Gastrocnemius medialis (tissue), 4 donors: ENCODE results near the gene CTU2. TPM values are rescaled to one million over a fixed set of nuclear protein-coding genes. Genes with fewer than 3 reads are reported as not detected.

Experiments used
- ATAC-seq, 2 donors: fragments of 150-250 bp; one replicate each; pipeline ENCODE4 v1.9.1; 2016
- DNase-seq, 2 donors: peaks; one replicate each; pipeline ENCODE4 v3.0.0-alpha.2; 2019
- H3K27ac ChIP-seq, 4 donors: fragments of 200-600 bp; sonication (generic); 1 replicate in 1 of 4; 2 replicates in 3 of 4; pipeline ENCODE4 v1.5.1; 2016 to 2018; ENCODE audit warnings: mild to moderate bottlenecking in 2 of 4, moderate library complexity in 1 of 4
- H3K27me3 ChIP-seq, 3 donors: fragments of 200-600 bp; sonication (generic) in 2 of 3; 1 replicate in 1 of 3; 2 replicates in 2 of 3; pipeline versions ENCODE4 v1.5.1 to v1.6.0; 2016 to 2019; ENCODE audit warnings: mild to moderate bottlenecking in 1 of 3, moderate library complexity in 1 of 3
- H3K36me3 ChIP-seq, 2 donors: fragments of 200-600 bp; sonication (generic) in 1 of 2; one replicate each; pipeline ENCODE4 v1.5.1; 2017 to 2018
- H3K4me1 ChIP-seq, 2 donors: fragments of 200-600 bp; sonication (generic) in 1 of 2; one replicate each; pipeline ENCODE4 v1.5.1; 2016 to 2017; ENCODE audit warnings: mild to moderate bottlenecking in 2 of 2
- H3K4me3 ChIP-seq, 4 donors: fragments of 200-600 bp; sonication (generic) in 3 of 4; 1 replicate in 1 of 4; 2 replicates in 3 of 4; pipeline ENCODE4 v1.5.1; 2016 to 2019; ENCODE audit warnings: mild to moderate bottlenecking in 2 of 4
- H3K9me3 ChIP-seq, 3 donors: fragments of 200-600 bp; sonication (generic) in 2 of 3; 1 replicate in 1 of 3; 2 replicates in 2 of 3; pipeline ENCODE4 v1.5.1; 2016 to 2019
- CTCF ChIP-seq, 5 experiments: fragments of 450-650 bp in 3 of 5; fragments of 200-600 bp in 2 of 5; sonication (generic) in 2 of 5; IDR thresholded peaks in 4 of 5; conservative IDR thresholded peaks in 1 of 5; 1 replicate in 4 of 5; 2 replicates in 1 of 5; pipeline ENCODE4 v1.5.1; 2016 to 2019; ENCODE audit warnings: antibody characterized with exemption in 5 of 5, mild to moderate bottlenecking in 3 of 5, moderate library complexity in 3 of 5
- POLR2A ChIP-seq, 2 donors: fragments of 450-650 bp; IDR thresholded peaks; one replicate each; pipeline ENCODE4 v1.6.1; 2017; ENCODE audit warnings: antibody characterized with exemption in 2 of 2, mild to moderate bottlenecking in 2 of 2, moderate library complexity in 2 of 2
- in situ Hi-C, 4 donors: fragments of 200-750 bp; cut with MboI; loops; one replicate each; pipeline versions ENCODE4 v1.15.0 to v1.8.0; 2017; ENCODE audit warnings: low sequenced_read_pairs in 4 of 4
- intact Hi-C: fragments of 100-400 bp; cut with DNase I; formaldehyde crosslinking; loops from one replicate; pipeline ENCODE4 v1.15.1; 2023; ENCODE audit warnings: low total_unique reads
- total RNA-seq, 4 donors: library from RNA; depleted of rRNA; stranded (reverse); fragments of >200 nt; gene quantifications; one replicate each; pipeline versions ENCODE4 v1.1.0 to v1.2.3, GENCODE V29; 2016

CTU2 gene
- total RNA-seq, 4 donors from 2014 or later: 11.1 to 17.7 (median 14.1) TPM

- no peak for TF ChIP-seq POLR2A (IDR thresholded peaks at IDR 0.05)
- intact Hi-C loops: no loop called here
- no peaks in the 10 kb centered on the region for H3K4me1 ChIP-seq
- H3K4me3 ChIP-seq: no peak overlapping the region
- DNase-seq: no peak
- H3K27me3 ChIP-seq: peaks cover 0 to 6% (median 5%) of the 10 kb centered on the region in 3 donors
- no peak for ATAC-seq
- H3K9me3 ChIP-seq: no peaks in the 10 kb centered on the region
- no peaks in the 10 kb centered on the region for H3K36me3 ChIP-seq
- in situ Hi-C loops: no loop called here
- H3K27ac ChIP-seq: no peak overlapping the region
These were observed 49.6 kb downstream of the CTU2 start for GRCh38 chr16:88755745-88756443.

- TF ChIP-seq POLR2A (IDR thresholded peaks at IDR 0.05) (no peak), CTCF (IDR thresholded peaks at IDR 0.05 in 4 of 5, conservative IDR thresholded peaks at IDR 0.05 in 1 of 5) (no peak)
- H3K36me3 ChIP-seq: no peaks in the 10 kb centered on the region
- DNase-seq (no peak), ATAC-seq (no peak)
- H3K27me3 ChIP-seq: peaks cover 0 to 6% (median 5%) of the 10 kb centered on the region in 3 donors
- in situ Hi-C loops (no loop called here), intact Hi-C loops (no loop called here)
- no peak overlapping the region for H3K27ac ChIP-seq
- no peaks in the 10 kb centered on the region for H3K4me1 ChIP-seq
- no peak overlapping the region for H3K4me3 ChIP-seq
- no peaks in the 10 kb centered on the region for H3K9me3 ChIP-seq
These were observed 52.1 kb downstream of the CTU2 start for GRCh38 chr16:88758227-88758943.

DNA sequence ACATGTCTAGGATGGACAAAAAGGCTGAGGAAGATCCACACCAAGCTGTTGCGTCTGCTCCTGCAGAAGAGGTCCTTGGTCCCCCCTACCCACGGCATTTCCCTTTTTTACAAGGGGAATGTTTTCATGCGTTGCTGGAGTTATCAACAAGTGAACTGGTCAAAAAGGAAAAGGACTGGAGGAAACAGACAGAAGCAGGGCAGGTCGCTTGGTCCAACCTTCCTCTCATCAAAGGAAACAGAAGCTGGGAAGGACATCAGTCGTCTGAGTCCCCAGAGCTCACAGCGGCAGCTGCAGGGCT, 52.6 kb downstream of the CTU2 start:
- no peak overlapping the region for H3K27ac ChIP-seq

DNA sequence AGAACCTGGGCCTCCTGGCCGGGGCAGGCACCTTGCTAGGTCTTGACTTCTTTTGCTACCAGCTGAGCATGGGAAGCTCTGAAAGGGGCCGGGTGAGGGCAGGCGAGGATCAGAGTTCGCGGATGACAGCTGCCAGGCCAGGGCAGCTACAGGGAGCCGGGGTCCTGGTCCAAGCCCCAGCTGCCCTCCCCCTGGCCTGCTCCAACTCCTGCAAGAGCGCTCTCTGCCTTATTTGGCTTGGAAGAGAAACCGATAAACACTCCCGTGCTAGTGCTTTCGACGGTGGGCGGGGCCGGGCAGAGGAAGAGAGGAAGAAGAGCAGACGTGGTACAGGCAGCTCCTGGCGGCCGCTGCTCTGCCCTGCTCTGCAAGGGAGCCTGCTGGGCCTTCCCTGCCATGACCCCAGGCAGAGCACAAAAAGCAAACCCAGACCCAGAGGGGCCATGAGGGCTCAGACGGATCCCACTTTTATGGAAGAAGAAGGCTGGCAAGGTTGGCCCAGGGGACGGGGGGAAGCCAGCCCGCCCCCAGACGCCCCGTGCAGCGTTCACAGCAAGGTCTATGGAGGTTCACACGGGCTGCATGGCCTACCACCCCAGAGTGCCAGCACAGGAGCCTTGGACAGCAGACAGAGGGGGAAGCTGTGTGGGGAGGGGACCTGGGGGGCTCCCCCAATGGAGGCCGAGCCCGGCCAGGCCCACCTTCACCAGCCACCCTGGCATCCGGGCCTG, 53.1 kb downstream of the CTU2 start:
- TF ChIP-seq POLR2A (IDR thresholded peaks at IDR 0.05) (no peak), CTCF (IDR thresholded peaks at IDR 0.05 in 4 of 5, conservative IDR thresholded peaks at IDR 0.05 in 1 of 5) (no peak)
- in situ Hi-C loops: no loop called here
- Histone ChIP-seq H3K4me1 (no peaks in the 10 kb centered on the region), H3K36me3 (no peaks in the 10 kb centered on the region), H3K27ac (no peak overlapping the region), H3K27me3 (peaks cover 0 to 6% (median 5%) of the 10 kb centered on the region in 3 donors), H3K9me3 (no peaks in the 10 kb centered on the region), H3K4me3 (no peak overlapping the region)
- ATAC-seq (no peak), DNase-seq (no peak)
- intact Hi-C loops: no loop called here

More for the DNA sequence above, 52.6 kb downstream of the CTU2 start:
- in situ Hi-C loops (no loop called here), intact Hi-C loops (no loop called here)
- no peak overlapping the region for H3K4me3 ChIP-seq
- TF ChIP-seq CTCF (IDR thresholded peaks at IDR 0.05 in 4 of 5, conservative IDR thresholded peaks at IDR 0.05 in 1 of 5): no peak
- TF ChIP-seq POLR2A (IDR thresholded peaks at IDR 0.05): no peak
- H3K9me3 ChIP-seq: no peaks in the 10 kb centered on the region
- ATAC-seq (no peak), DNase-seq (no peak)
- H3K36me3 ChIP-seq: no peaks in the 10 kb centered on the region
- H3K4me1 ChIP-seq: no peaks in the 10 kb centered on the region
- H3K27me3 ChIP-seq: peaks cover 0 to 6% (median 5%) of the 10 kb centered on the region in 3 donors

- no peak for ATAC-seq
- no peaks in the 10 kb centered on the region for H3K9me3 ChIP-seq
- TF ChIP-seq CTCF (IDR thresholded peaks at IDR 0.05 in 4 of 5, conservative IDR thresholded peaks at IDR 0.05 in 1 of 5): no peak
- TF ChIP-seq POLR2A (IDR thresholded peaks at IDR 0.05): no peak
- peaks cover 0 to 6% (median 5%) of the 10 kb centered on the region in 3 donors for H3K27me3 ChIP-seq
- intact Hi-C loops: no loop called here
- H3K27ac ChIP-seq: no peak overlapping the region
- no peaks in the 10 kb centered on the region for H3K36me3 ChIP-seq
- in situ Hi-C loops: no loop called here
- H3K4me3 ChIP-seq: no peak overlapping the region
- H3K4me1 ChIP-seq: no peaks in the 10 kb centered on the region
- DNase-seq: no peak
These were observed 53.7 kb downstream of the CTU2 start for GRCh38 chr16:88759976-88760350.
